SK-N-SH (cell line): ENCODE data around the gene TARBP1. TPM values are rescaled to one million over a fixed set of nuclear protein-coding genes. Genes with fewer than 3 reads are reported as not detected.

ENCODE experiments used
- CTCF ChIA-PET: fragments of 300-600, 350-600 bp; formaldehyde crosslinking; extraction: SDS; loops from one replicate; lab custom pipeline; 2021; lab: Yijun Ruan, JAX
- POLR2A ChIA-PET: fragments of 350-600 bp; sonication (Branson Sonifier 250); formaldehyde crosslinking; extraction: SDS; loops from one replicate; lab custom pipeline; 2020; ENCODE audit warnings: antibody characterized with exemption, inconsistent platforms; lab: Yijun Ruan, JAX
- DNase-seq: peaks from one replicate; pipeline ENCODE4 v3.0.0; 2012
- H2AFZ ChIP-seq: fragments of 200-600 bp; sonication (generic); 2 replicates; pipeline ENCODE4 v1.8.1; 2016; ENCODE audit warnings: antibody characterized with exemption, mild to moderate bottlenecking, low read depth
- H3F3A ChIP-seq: fragments of 200-600 bp; sonication (generic); replicated peaks from 2 replicates; pipeline ENCODE3; 2016; ENCODE audit warnings: antibody characterized with exemption, mild to moderate bottlenecking; ENCODE audit not compliant: insufficient read depth
- H3K27ac ChIP-seq, 2 experiments: fragments of 200-500 bp in 1 of 2; fragments of 200-600 bp in 1 of 2; sonication (Bioruptor generic) in 1 of 2; sonication (generic), shearing (Covaris generic) in 1 of 2; 2 replicates each; pipeline versions ENCODE4 v1.5.1 to v1.6.1; 2014 to 2016; ENCODE audit warnings: low read depth in 2 of 2, inconsistent platforms in 1 of 2, low read length in 1 of 2, mild to moderate bottlenecking in 1 of 2, mixed read lengths in 1 of 2
- H3K27me3 ChIP-seq: fragments of 200-600 bp; sonication (generic), shearing (Covaris generic); 2 replicates; pipeline ENCODE4 v1.6.1; 2016; ENCODE audit warnings: mixed run types; ENCODE audit not compliant: insufficient read depth
- H3K36me3 ChIP-seq, 2 experiments: fragments of 200-500 bp in 1 of 2; fragments of 200-600 bp in 1 of 2; sonication (Bioruptor generic) in 1 of 2; sonication (generic) in 1 of 2; replicated peaks in 1 of 2; 2 replicates each; pipeline versions ENCODE3 to v1.5.1; 2014 to 2016; ENCODE audit warnings: low read length in 1 of 2, mild to moderate bottlenecking in 1 of 2; ENCODE audit not compliant: insufficient read depth in 2 of 2, control insufficient read depth in 1 of 2
- H3K4me1 ChIP-seq, 2 experiments: fragments of 200-500 bp in 1 of 2; fragments of 200-600 bp in 1 of 2; sonication (Bioruptor generic) in 1 of 2; sonication (generic), shearing (Covaris generic) in 1 of 2; 2 replicates each; pipeline versions ENCODE4 v1.5.1 to v1.6.1; 2014 to 2016; ENCODE audit warnings: low read depth in 1 of 2, low read length in 1 of 2, mixed run types in 1 of 2; ENCODE audit not compliant: insufficient read depth in 2 of 2, control insufficient read depth in 1 of 2
- H3K4me2 ChIP-seq: fragments of 200-600 bp; sonication (generic), shearing (Covaris generic); 2 replicates; pipeline ENCODE4 v1.6.1; 2017; ENCODE audit warnings: mixed run types
- H3K4me3 ChIP-seq, 2 experiments: fragments of 200-500 bp in 1 of 2; fragments of 200-600 bp in 1 of 2; sonication (Bioruptor generic) in 1 of 2; sonication (generic), shearing (Covaris generic) in 1 of 2; 2 replicates each; pipeline versions ENCODE4 v1.5.1 to v1.8.1; 2014 to 2016; ENCODE audit warnings: low read depth in 2 of 2, inconsistent platforms in 1 of 2, low read length in 1 of 2, mild to moderate bottlenecking in 1 of 2, mixed read lengths in 1 of 2, moderate library complexity in 1 of 2
- H3K79me2 ChIP-seq: fragments of 200-600 bp; sonication (generic); 2 replicates; pipeline ENCODE4 v1.8.1; 2017; ENCODE audit warnings: mild to moderate bottlenecking; ENCODE audit not compliant: insufficient read depth
- H3K9ac ChIP-seq: fragments of 200-600 bp; sonication (generic); 2 replicates; pipeline ENCODE4 v1.6.1; 2017; ENCODE audit warnings: mixed run types
- H3K9me2 ChIP-seq: fragments of 200-600 bp; sonication (generic); 2 replicates; pipeline ENCODE4 v1.6.1; 2017; ENCODE audit warnings: mixed run types
- H3K9me3 ChIP-seq: fragments of 200-600 bp; sonication (generic); 2 replicates; pipeline ENCODE4 v1.6.1; 2017; ENCODE audit warnings: mixed run types, mild to moderate bottlenecking, moderate library complexity
- H4K20me1 ChIP-seq: fragments of 200-600 bp; sonication (generic); 2 replicates; pipeline ENCODE4 v1.6.1; 2017; ENCODE audit warnings: mild to moderate bottlenecking, mixed run types; ENCODE audit not compliant: insufficient read depth
- CTCF ChIP-seq: fragments of 200-600 bp; sonication (generic); IDR thresholded peaks from 2 replicates; pipeline ENCODE4 v1.6.1; 2017; ENCODE audit warnings: antibody characterized with exemption, mild to moderate bottlenecking, moderate library complexity
- ELF1 ChIP-seq: IDR thresholded peaks from 2 replicates; pipeline ENCODE4 v1.4.0; 2012
- EP300 ChIP-seq, 2 experiments: IDR thresholded peaks; 2 replicates each; pipeline versions ENCODE4 v1.4.0 to v1.6.1; 2012; ENCODE audit warnings: borderline replicate concordance in 1 of 2, low read depth in 1 of 2, low read length in 1 of 2
- FOSL2 ChIP-seq: IDR thresholded peaks from 2 replicates; pipeline ENCODE4 v1.4.0; 2012; ENCODE audit warnings: low read depth, mild to moderate bottlenecking, moderate library complexity, borderline replicate concordance
- FOXM1 ChIP-seq: IDR thresholded peaks from 2 replicates; pipeline ENCODE4 v1.4.0; 2012; ENCODE audit warnings: low read depth, mild to moderate bottlenecking
- IRF3 ChIP-seq: fragments of 150-350 bp; IDR thresholded peaks from 2 replicates; pipeline ENCODE4 v1.6.1; 2016; ENCODE audit warnings: mild to moderate bottlenecking, low read depth, low read length
- MEF2A ChIP-seq: IDR thresholded peaks from 2 replicates; pipeline ENCODE4 v1.4.0; 2012; ENCODE audit warnings: low read depth, borderline replicate concordance
- MXI1 ChIP-seq: IDR thresholded peaks from 2 replicates; pipeline ENCODE4 v1.6.1; 2012; ENCODE audit warnings: mild to moderate bottlenecking, low read depth, low read length, improper control_type of control experiment
- NFIC ChIP-seq: IDR thresholded peaks from 2 replicates; pipeline ENCODE4 v1.4.0; 2012; ENCODE audit warnings: borderline replicate concordance
- NRF1 ChIP-seq: IDR thresholded peaks from 2 replicates; pipeline ENCODE4 v1.6.1; 2012; ENCODE audit warnings: low read depth, mild to moderate bottlenecking, low read length
- PBX3 ChIP-seq: IDR thresholded peaks from 2 replicates; pipeline ENCODE4; 2012
- POLR2AphosphoS5 ChIP-seq: IDR thresholded peaks from 2 replicates; pipeline ENCODE4 v1.6.1; 2012; ENCODE audit warnings: low read depth, low read length
- RCOR1 ChIP-seq: fragments of 150-350 bp; IDR thresholded peaks from 2 replicates; pipeline ENCODE4 v1.6.1; 2017; ENCODE audit warnings: antibody characterized with exemption, low read length
- REST ChIP-seq: IDR thresholded peaks from 2 replicates; pipeline ENCODE4 v1.6.1; 2012; ENCODE audit warnings: mild to moderate bottlenecking, low read depth, low read length, moderate library complexity
- RFX5 ChIP-seq: IDR thresholded peaks from 2 replicates; pipeline ENCODE4 v1.6.1; 2012; ENCODE audit warnings: mild to moderate bottlenecking, improper control_type of control experiment, low read length
- SIN3A ChIP-seq: IDR thresholded peaks from 2 replicates; pipeline ENCODE4 v1.6.1; 2012; ENCODE audit warnings: low read depth, mild to moderate bottlenecking, low read length, moderate library complexity, borderline replicate concordance
- TAF1 ChIP-seq: IDR thresholded peaks from 2 replicates; pipeline ENCODE4 v1.6.1; 2012; ENCODE audit warnings: low read depth, mild to moderate bottlenecking, low read length, moderate library complexity, borderline replicate concordance
- TCF12 ChIP-seq: IDR thresholded peaks from 2 replicates; pipeline ENCODE4 v1.4.0; 2012
- TEAD4 ChIP-seq: IDR thresholded peaks from 2 replicates; pipeline ENCODE4 v1.4.0; 2012; ENCODE audit warnings: mild to moderate bottlenecking, borderline replicate concordance; ENCODE audit not compliant: insufficient read depth
- ZBTB33 ChIP-seq: IDR thresholded peaks from 2 replicates; pipeline ENCODE4 v1.4.0; 2012; ENCODE audit warnings: low read depth, borderline replicate concordance
- WGBS: methylation state at CpG from one replicate; pipeline ENCODE4 v1.1.6; 2017; ENCODE audit warnings: low lambda C conversion rate; 5-methylcytosine and 5-hydroxymethylcytosine counted together
- polyA plus RNA-seq, 3 experiments: library from polyadenylated mRNA; depleted of rRNA; stranded (reverse); fragments of >200 nt; gene quantifications; 2 replicates each; pipeline ENCODE4 v1.2.3, GENCODE V29; 2012

TARBP1 gene
- polyA plus RNA-seq, 1 of the 3 experiments (the other 2 are of a cell fraction): 33.0 TPM

- Histone ChIP-seq H3K4me2 (no peak overlapping the region), H3K9ac (no peak overlapping the region), H3K27ac (no peak overlapping the region), H3K4me3 (no peak overlapping the region), H2AFZ (no peak overlapping the region), H3K27me3 (no peaks in the 10 kb centered on the region), H3K36me3 (peaks cover 23 to 34% of the 10 kb centered on the region in 2 experiments), H3K4me1 (peaks cover 3 to 13% of the 10 kb centered on the region in 2 experiments; a peak in 2 of 4 replicates), H4K20me1 (no peaks in the 10 kb centered on the region)
- ChIA-PET CTCF (interaction anchor here (0.8 kb wide), 1 partner anchor 66 kb away, joined by 3 read pairs; no protein-coding TSS in a partner anchor), POLR2A (no interaction called here)
- TF ChIP-seq FOXM1: no peak
- no peak for TF ChIP-seq MXI1
- no peak for TF ChIP-seq MEF2A
- no peak for TF ChIP-seq EP300 (IDR thresholded peaks at IDR 0.05; ENCODE audit: borderline replicate concordance in 1 of 2, low read depth in 1 of 2, low read length in 1 of 2)
- no peak for TF ChIP-seq SIN3A
- no peak for TF ChIP-seq NRF1
- TF ChIP-seq TAF1: no peak
- TF ChIP-seq TEAD4: no peak
- TF ChIP-seq RFX5: no peak
- no peak for TF ChIP-seq NFIC
- TF ChIP-seq FOSL2: no peak
- TF ChIP-seq CTCF: no peak
- TF ChIP-seq ZBTB33: no peak
- TF ChIP-seq POLR2AphosphoS5: no peak
- no peak for TF ChIP-seq PBX3
- TF ChIP-seq TCF12: no peak
- TF ChIP-seq REST: no peak
- no peak for TF ChIP-seq ELF1
- no peak for TF ChIP-seq IRF3
- TF ChIP-seq RCOR1: no peak
- TF ChIP-seq, all 33 proteins: peak for 0
- no peak for DNase-seq
- 83% methylated on average over 7 of the region's 7 CpGs for WGBS
- no peaks in the 10 kb centered on the region for H3K9me2 ChIP-seq
- H3K79me2 ChIP-seq: peaks cover 38% of the 10 kb centered on the region
- H3K9me3 ChIP-seq: no peaks in the 10 kb centered on the region
- H3F3A ChIP-seq: no peaks in the 10 kb centered on the region
Measured at GRCh38 chr1:234375672-234376071, 103.3 kb downstream of the TARBP1 start.
